HG03469 (cell line): Measurements from ENCODE around the gene KCNK4.
"Not testable (repeated sequence)": the region's sequence is repeated elsewhere in the genome, so short reads cannot be mapped to it uniquely, and the experiment has no call there.

Experiments used
- ATAC-seq: cut with Tn5 transposase; IDR thresholded peaks from one replicate; pipeline ENCODE4 v1.9.1; 2021; ENCODE audit warnings: mild to moderate bottlenecking, moderate library complexity, moderate number of reproducible peaks; ENCODE audit not compliant: unreplicated experiment

The KCNK4 gene

GRCh38 chr11:64322925-64323260 is 31.8 kb downstream of the KCNK4 start:
- no peak for ATAC-seq

- ATAC-seq, result no peak
These were observed 32.3 kb downstream of the KCNK4 start for GRCh38 chr11:64323373-64323772.

- ATAC-seq, result not testable (repeated sequence)
These were observed 32.9 kb downstream of the KCNK4 start for GRCh38 chr11:64323984-64324383.

- no peak for ATAC-seq
These were observed 33.8 kb downstream of the KCNK4 start for GRCh38 chr11:64324692-64325469.

- ATAC-seq, result no peak
These were observed 36.3 kb downstream of the KCNK4 start for GRCh38 chr11:64327375-64327774.

GRCh38 chr11:64327993-64328392 is 36.9 kb downstream of the KCNK4 start:
- ATAC-seq, result no peak

- no peak for ATAC-seq
These were observed 39.8 kb downstream of the KCNK4 start for GRCh38 chr11:64330888-64331287.

- ATAC-seq, result no peak
These were observed 40.7 kb downstream of the KCNK4 start for GRCh38 chr11:64331569-64332371.

- no peak for ATAC-seq
These were observed 42.5 kb downstream of the KCNK4 start for GRCh38 chr11:64333556-64333955.

GRCh38 chr11:64334764-64335735 is 43.9 kb downstream of the KCNK4 start:
- peak; percentile 59 for ATAC-seq

- no peak for ATAC-seq
These were observed 46.6 kb downstream of the KCNK4 start for GRCh38 chr11:64337538-64338249.

GRCh38 chr11:64338716-64339115 is 47.6 kb downstream of the KCNK4 start:
- no peak for ATAC-seq

GRCh38 chr11:64339286-64339685 is 48.2 kb downstream of the KCNK4 start:
- ATAC-seq, result no peak

- ATAC-seq, result peak; percentile 38
These were observed 48.8 kb downstream of the KCNK4 start, which contains the start of gene CCDC88B for GRCh38 chr11:64339754-64340408. Gene CCDC88B, plus strand, starts transcription at chr11:64340204. Its CDS starts 63 bp downstream, at chr11:64340267.

- no peak for ATAC-seq
These were observed 49.7 kb downstream of the KCNK4 start for GRCh38 chr11:64340671-64341335.

GRCh38 chr11:64341429-64341828 is 50.3 kb downstream of the KCNK4 start:
- ATAC-seq, result no peak

- no peak for ATAC-seq
These were observed 51.0 kb downstream of the KCNK4 start for GRCh38 chr11:64341851-64342791.
